Measurements from ENCODE around the gene RRM2.
"Not testable (repeated sequence)": the region's sequence is repeated elsewhere in the genome, so short reads cannot be mapped to it uniquely, and the experiment has no call there.

The RRM2 gene

DNA sequence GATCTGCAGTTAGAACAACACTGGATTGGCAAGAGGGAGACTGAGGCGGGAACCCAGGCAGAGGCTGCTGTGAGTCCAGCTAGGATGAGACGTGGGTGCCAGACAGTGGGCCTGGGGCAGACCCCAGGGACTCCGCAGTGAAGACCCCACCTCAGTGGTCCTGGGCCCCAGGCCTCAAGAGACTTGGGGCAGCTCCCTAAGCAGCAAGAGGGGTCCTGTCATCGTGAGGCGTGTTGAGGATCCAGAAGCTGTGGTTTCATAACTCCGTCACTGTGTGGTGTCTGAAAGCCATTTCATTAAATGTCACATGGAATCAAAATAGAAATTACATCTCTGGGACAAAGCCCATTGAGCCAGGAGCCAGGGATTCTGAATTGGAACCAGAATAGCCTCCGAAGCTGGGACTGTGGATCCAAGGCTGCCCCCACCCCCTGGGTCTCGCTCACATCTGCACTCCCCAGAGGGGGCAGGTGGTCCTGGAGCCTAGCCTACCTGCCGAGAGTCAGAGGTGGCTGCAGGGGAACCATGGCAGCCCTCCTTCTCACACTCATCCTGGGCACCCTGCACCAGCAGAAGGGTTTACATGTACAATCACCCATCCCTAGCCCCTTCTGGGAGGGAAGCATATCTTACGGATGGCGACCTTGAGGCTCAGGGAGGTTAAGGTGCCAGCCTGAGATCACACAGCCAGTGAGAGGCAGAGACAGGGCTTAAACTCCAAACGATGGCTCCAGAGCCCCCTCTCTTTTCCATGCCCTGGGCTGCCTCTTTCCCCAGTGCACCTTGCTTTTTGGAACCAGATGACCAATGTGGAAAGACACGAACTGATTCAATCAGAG, 23.2 kb downstream of the RRM2 start:
- Histone ChIP-seq H3K27me3 (ENCODE audit: control insufficient read depth, insufficient read depth, low read length) (no peaks in the 10 kb centered on the region), H3K9ac (ENCODE audit: low read depth, low read length) (no peak overlapping the region), H3K4me1 (ENCODE audit: control insufficient read depth, insufficient read depth, low read length) (no peaks in the 10 kb centered on the region), H3K4me3 (ENCODE audit: low read depth, low read length) (no peak overlapping the region), H3K9me3 (ENCODE audit: control insufficient read depth, insufficient read depth, low read length) (no peaks in the 10 kb centered on the region), H3K36me3 (ENCODE audit: control insufficient read depth, insufficient read depth, low read length) (peaks cover 29% of the 10 kb centered on the region), H3K27ac (ENCODE audit: low read depth, low read length) (no peak overlapping the region)

DNA sequence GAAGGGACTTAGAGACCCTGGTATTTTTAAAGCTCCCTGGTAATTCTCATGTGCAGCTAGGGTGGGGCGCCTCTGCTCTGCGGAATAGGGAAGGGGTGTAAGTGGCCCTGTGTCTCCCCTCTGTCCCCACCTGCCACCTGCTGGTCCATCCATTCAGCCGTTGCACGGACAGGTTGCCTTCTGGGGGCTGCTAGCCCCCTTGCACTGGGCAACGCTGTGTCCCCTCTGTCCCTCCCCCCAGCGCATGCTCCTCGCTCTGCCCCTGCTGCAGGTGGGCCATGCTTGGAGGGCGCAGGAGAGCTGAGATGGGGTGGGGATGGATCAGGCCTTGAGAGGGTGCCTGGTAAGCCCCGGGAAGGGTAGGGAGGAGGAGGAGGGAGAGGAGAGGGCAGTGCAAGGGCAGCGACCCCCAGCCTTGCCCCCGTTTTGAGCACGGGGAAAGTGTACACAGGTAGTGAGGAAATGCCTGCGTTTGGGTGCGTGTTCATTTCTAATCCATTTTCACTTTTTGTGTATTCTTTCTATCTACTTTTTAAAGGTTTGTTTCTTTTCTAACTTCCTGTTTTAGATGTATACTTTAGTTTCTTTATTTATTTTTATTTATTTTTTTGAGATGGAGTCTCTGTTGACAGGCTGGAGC, 23.9 kb downstream of the RRM2 start:
- no peaks in the 10 kb centered on the region for H3K27me3 ChIP-seq (ENCODE audit: control insufficient read depth, insufficient read depth, low read length)
- no peak overlapping the region for H3K4me3 ChIP-seq (ENCODE audit: low read depth, low read length)
- H3K9me3 ChIP-seq (ENCODE audit: control insufficient read depth, insufficient read depth, low read length), result no peaks in the 10 kb centered on the region
- H3K27ac ChIP-seq (ENCODE audit: low read depth, low read length), result no peak overlapping the region
- peaks cover 29% of the 10 kb centered on the region for H3K36me3 ChIP-seq (ENCODE audit: control insufficient read depth, insufficient read depth, low read length)
- no peak overlapping the region for H3K9ac ChIP-seq (ENCODE audit: low read depth, low read length)
- H3K4me1 ChIP-seq (ENCODE audit: control insufficient read depth, insufficient read depth, low read length), result no peaks in the 10 kb centered on the region

DNA sequence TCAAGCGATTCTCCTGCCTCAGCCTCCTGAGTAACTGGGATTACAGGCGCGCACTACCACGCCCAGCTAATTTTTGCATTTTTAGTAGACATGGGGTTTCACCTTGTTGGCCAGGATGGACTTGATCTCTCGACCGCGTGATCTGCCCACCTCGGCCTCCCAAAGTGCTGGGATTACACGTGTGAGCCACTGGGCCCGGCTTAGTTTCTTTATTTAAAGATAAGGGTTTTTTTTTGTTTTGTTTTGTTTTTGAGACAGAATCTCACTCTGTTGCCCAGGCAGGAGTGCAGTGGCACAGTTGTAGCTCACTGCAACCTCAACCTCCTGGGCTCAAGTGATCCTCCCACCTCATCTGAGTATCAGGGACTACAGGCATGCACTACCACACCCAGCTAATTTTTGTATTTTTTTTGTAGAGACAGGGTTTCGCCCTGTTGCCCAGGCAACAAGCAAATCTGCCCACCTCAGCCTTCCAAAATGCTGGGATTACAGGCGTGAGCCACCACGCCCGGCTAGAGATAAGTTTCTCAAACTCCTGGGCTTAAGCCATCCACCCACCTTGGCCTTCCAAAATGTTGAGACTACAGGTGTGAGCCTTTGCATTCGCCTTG, 24.6 kb downstream of the RRM2 start:
- not testable (repeated sequence) for H3K4me1 ChIP-seq (ENCODE audit: control insufficient read depth, insufficient read depth, low read length); H3K9me3 ChIP-seq (ENCODE audit: control insufficient read depth, insufficient read depth, low read length); H3K4me3 ChIP-seq (ENCODE audit: low read depth, low read length); H3K27me3 ChIP-seq (ENCODE audit: control insufficient read depth, insufficient read depth, low read length); H3K9ac ChIP-seq (ENCODE audit: low read depth, low read length); H3K27ac ChIP-seq (ENCODE audit: low read depth, low read length)
- H3K36me3 ChIP-seq (ENCODE audit: control insufficient read depth, insufficient read depth, low read length), result peaks cover 29% of the 10 kb centered on the region

GRCh38 chr2:10148268-10148667, 25.7 kb downstream of the RRM2 start:
- no peak overlapping the region for H3K9ac ChIP-seq (ENCODE audit: low read depth, low read length)
- H3K36me3 ChIP-seq (ENCODE audit: control insufficient read depth, insufficient read depth, low read length), result peaks cover 26% of the 10 kb centered on the region
- H3K27me3 ChIP-seq (ENCODE audit: control insufficient read depth, insufficient read depth, low read length), result no peaks in the 10 kb centered on the region
- no peaks in the 10 kb centered on the region for H3K9me3 ChIP-seq (ENCODE audit: control insufficient read depth, insufficient read depth, low read length)
- no peaks in the 10 kb centered on the region for H3K4me1 ChIP-seq (ENCODE audit: control insufficient read depth, insufficient read depth, low read length)
- H3K27ac ChIP-seq (ENCODE audit: low read depth, low read length), result no peak overlapping the region
- H3K4me3 ChIP-seq (ENCODE audit: low read depth, low read length), result no peak overlapping the region

DNA sequence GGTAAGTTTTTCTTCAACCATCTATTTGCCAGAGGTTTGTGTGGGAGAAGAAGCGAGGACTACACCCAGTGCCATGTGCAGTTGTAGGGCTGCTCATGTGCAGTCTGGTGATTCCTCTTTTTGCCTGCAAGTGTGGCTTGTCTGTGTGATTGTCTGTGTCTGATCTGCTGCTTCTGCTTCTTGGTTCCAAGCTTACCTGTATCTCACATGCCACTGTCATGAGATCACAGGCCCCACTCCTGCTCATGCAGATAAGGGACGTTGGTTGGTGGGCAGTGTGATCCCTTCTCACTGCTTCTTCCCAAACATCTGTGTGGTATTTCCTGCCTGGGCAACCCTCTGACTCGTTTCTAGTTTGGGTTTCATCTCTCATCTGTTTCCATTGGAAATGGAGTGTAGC, 27.1 kb downstream of the RRM2 start:
- Histone ChIP-seq H3K9me3 (ENCODE audit: control insufficient read depth, insufficient read depth, low read length) (no peaks in the 10 kb centered on the region), H3K4me3 (ENCODE audit: low read depth, low read length) (no peak overlapping the region), H3K4me1 (ENCODE audit: control insufficient read depth, insufficient read depth, low read length) (no peaks in the 10 kb centered on the region), H3K9ac (ENCODE audit: low read depth, low read length) (no peak overlapping the region), H3K36me3 (ENCODE audit: control insufficient read depth, insufficient read depth, low read length) (peaks cover 15% of the 10 kb centered on the region), H3K27me3 (ENCODE audit: control insufficient read depth, insufficient read depth, low read length) (no peaks in the 10 kb centered on the region), H3K27ac (ENCODE audit: low read depth, low read length) (no peak overlapping the region)

- Histone ChIP-seq H3K4me3 (ENCODE audit: low read depth, low read length) (no peak overlapping the region), H3K4me1 (ENCODE audit: control insufficient read depth, insufficient read depth, low read length) (no peaks in the 10 kb centered on the region), H3K36me3 (ENCODE audit: control insufficient read depth, insufficient read depth, low read length) (peaks cover 8% of the 10 kb centered on the region; the same call in 1 of the 2 replicates), H3K9ac (ENCODE audit: low read depth, low read length) (no peak overlapping the region), H3K27ac (ENCODE audit: low read depth, low read length) (no peak overlapping the region), H3K27me3 (ENCODE audit: control insufficient read depth, insufficient read depth, low read length) (no peaks in the 10 kb centered on the region), H3K9me3 (ENCODE audit: control insufficient read depth, insufficient read depth, low read length) (no peaks in the 10 kb centered on the region)
These were observed 27.9 kb downstream of the RRM2 start for GRCh38 chr2:10150436-10150835.

- Histone ChIP-seq H3K36me3 (ENCODE audit: control insufficient read depth, insufficient read depth, low read length) (peaks cover 5% of the 10 kb centered on the region; the same call in 1 of the 2 replicates), H3K27me3 (ENCODE audit: control insufficient read depth, insufficient read depth, low read length) (no peaks in the 10 kb centered on the region), H3K9ac (ENCODE audit: low read depth, low read length) (no peak overlapping the region), H3K4me1 (ENCODE audit: control insufficient read depth, insufficient read depth, low read length) (no peaks in the 10 kb centered on the region), H3K27ac (ENCODE audit: low read depth, low read length) (no peak overlapping the region), H3K9me3 (ENCODE audit: control insufficient read depth, insufficient read depth, low read length) (no peaks in the 10 kb centered on the region), H3K4me3 (ENCODE audit: low read depth, low read length) (no peak overlapping the region)
These were observed 28.9 kb downstream of the RRM2 start for GRCh38 chr2:10151462-10151861.

DNA sequence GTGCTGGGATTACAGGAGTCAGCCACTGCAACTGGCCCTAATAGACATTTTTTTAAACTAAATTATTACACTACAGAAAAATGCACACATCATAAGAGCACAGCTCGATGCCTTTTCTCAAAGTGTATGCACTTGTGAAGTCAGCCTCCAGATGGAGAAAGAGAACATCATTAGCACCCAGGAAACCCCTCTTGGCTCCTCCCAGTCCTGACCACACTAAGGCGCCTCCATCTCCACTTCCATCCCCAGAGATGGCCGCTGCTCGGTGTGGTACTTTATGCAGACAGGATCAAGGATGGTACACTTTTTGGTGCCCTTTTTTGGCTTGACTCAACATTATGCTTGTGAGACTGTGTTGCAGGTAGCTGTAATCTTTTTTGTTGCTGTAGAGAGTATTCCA, 34.8 kb downstream of the RRM2 start:
- no peak overlapping the region for H3K9ac ChIP-seq (ENCODE audit: low read depth, low read length)
- no peaks in the 10 kb centered on the region for H3K27me3 ChIP-seq (ENCODE audit: control insufficient read depth, insufficient read depth, low read length)
- H3K4me3 ChIP-seq (ENCODE audit: low read depth, low read length), result no peak overlapping the region
- H3K36me3 ChIP-seq (ENCODE audit: control insufficient read depth, insufficient read depth, low read length), result peaks cover 5% of the 10 kb centered on the region; the same call in 1 of the 2 replicates
- H3K9me3 ChIP-seq (ENCODE audit: control insufficient read depth, insufficient read depth, low read length), result no peaks in the 10 kb centered on the region
- no peaks in the 10 kb centered on the region for H3K4me1 ChIP-seq (ENCODE audit: control insufficient read depth, insufficient read depth, low read length)
- H3K27ac ChIP-seq (ENCODE audit: low read depth, low read length), result no peak overlapping the region

- H3K9ac ChIP-seq (ENCODE audit: low read depth, low read length), result no peak overlapping the region
- H3K27ac ChIP-seq (ENCODE audit: low read depth, low read length), result no peak overlapping the region
These were observed 36.1 kb downstream of the RRM2 start for GRCh38 chr2:10158681-10159080.

GRCh38 chr2:10159086-10159485, 36.5 kb downstream of the RRM2 start:
- Histone ChIP-seq H3K4me1 (ENCODE audit: control insufficient read depth, insufficient read depth, low read length) (no peaks in the 10 kb centered on the region), H3K27me3 (ENCODE audit: control insufficient read depth, insufficient read depth, low read length) (no peaks in the 10 kb centered on the region), H3K9ac (ENCODE audit: low read depth, low read length) (no peak overlapping the region), H3K27ac (ENCODE audit: low read depth, low read length) (no peak overlapping the region), H3K9me3 (ENCODE audit: control insufficient read depth, insufficient read depth, low read length) (no peaks in the 10 kb centered on the region), H3K4me3 (ENCODE audit: low read depth, low read length) (no peak overlapping the region), H3K36me3 (ENCODE audit: control insufficient read depth, insufficient read depth, low read length) (peaks cover 5% of the 10 kb centered on the region; the same call in 1 of the 2 replicates)

More at GRCh38 chr2:10158681-10159080, 36.1 kb downstream of the RRM2 start:
- Histone ChIP-seq H3K27me3 (ENCODE audit: control insufficient read depth, insufficient read depth, low read length) (no peaks in the 10 kb centered on the region), H3K4me3 (ENCODE audit: low read depth, low read length) (no peak overlapping the region), H3K36me3 (ENCODE audit: control insufficient read depth, insufficient read depth, low read length) (peaks cover 5% of the 10 kb centered on the region; the same call in 1 of the 2 replicates), H3K4me1 (ENCODE audit: control insufficient read depth, insufficient read depth, low read length) (no peaks in the 10 kb centered on the region), H3K9me3 (ENCODE audit: control insufficient read depth, insufficient read depth, low read length) (no peaks in the 10 kb centered on the region)

- peaks cover 5% of the 10 kb centered on the region; the same call in 1 of the 2 replicates for H3K36me3 ChIP-seq (ENCODE audit: control insufficient read depth, insufficient read depth, low read length)
- no peaks in the 10 kb centered on the region for H3K9me3 ChIP-seq (ENCODE audit: control insufficient read depth, insufficient read depth, low read length)
- H3K27ac ChIP-seq (ENCODE audit: low read depth, low read length), result no peak overlapping the region
- H3K27me3 ChIP-seq (ENCODE audit: control insufficient read depth, insufficient read depth, low read length), result no peaks in the 10 kb centered on the region
- no peaks in the 10 kb centered on the region for H3K4me1 ChIP-seq (ENCODE audit: control insufficient read depth, insufficient read depth, low read length)
- H3K4me3 ChIP-seq (ENCODE audit: low read depth, low read length), result no peak overlapping the region
- no peak overlapping the region for H3K9ac ChIP-seq (ENCODE audit: low read depth, low read length)
These were observed 37.1 kb downstream of the RRM2 start for GRCh38 chr2:10159581-10160131.
